GM19452 (cell line): ENCODE results near the gene BEX5.
A peak's percentile ranks its signal among the peaks of the same experiment; 100 is the strongest.
"Not testable (repeated sequence)": the region's sequence is repeated elsewhere in the genome, so short reads cannot be mapped to it uniquely, and the experiment has no call there.

Experiments used
- ATAC-seq: cut with Tn5 transposase; IDR thresholded peaks from one replicate; pipeline ENCODE4 v1.9.1; 2021; ENCODE audit not compliant: unreplicated experiment

BEX5 gene

DNA sequence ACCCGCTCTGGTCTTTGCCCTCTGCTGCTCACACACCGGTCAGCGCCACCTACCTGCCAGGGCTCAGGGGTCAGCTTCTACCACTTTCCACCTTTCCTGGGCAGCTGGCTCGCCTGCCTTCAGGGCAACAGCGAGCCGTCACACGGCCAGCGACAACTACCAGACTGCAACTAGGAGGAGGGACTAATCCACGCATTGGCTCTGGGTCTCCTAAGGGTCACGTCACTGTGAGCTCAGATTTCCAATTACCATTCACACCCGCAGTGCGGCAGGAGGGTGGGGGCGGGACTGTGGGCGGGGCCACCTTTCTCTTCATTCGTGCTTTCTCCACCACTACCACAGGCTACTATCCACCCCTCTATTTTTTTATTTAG, at the start of gene BEX5:
Gene BEX5 (minus strand): TSS at position 172 of the 374 bp plus-strand sequence. CDS start 1,712 bp downstream, outside the sequence.
- peak; percentile 95 for ATAC-seq

DNA sequence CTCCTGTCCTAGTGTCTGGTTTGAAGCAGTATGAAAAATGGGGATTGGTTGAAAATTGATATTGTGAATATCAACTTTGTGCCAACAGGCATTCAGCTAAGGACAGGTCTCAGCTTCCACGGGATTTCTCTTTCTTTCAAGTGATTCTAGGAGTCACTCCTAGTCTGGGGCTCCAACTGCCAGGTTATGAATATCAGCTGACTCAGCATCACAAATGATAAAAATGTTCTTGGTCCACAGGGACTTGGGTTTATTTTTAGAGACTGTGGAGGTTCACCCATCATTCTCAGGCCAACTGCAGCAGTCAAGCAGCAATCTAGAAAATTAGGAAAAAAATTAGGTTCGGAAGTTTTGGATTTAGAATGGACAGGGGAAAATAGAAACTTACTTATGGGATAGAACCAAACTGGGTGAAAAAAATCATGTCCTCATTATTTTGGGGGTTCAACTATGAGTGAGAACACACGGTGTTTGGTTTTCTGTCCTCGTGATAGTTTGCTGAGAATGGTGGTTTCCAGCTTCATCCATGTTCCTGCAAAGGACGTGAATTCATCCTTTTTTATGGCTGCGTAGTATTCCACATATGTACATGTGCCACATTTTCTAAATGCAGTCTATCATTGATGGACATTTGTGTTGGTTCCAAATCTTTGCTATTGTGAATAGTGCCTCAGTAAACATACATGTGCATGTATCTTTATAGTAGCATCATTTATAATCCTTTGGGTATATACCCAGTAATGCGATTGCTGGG, 30.4 kb upstream of the BEX5 start:
- ATAC-seq, result no peak

DNA sequence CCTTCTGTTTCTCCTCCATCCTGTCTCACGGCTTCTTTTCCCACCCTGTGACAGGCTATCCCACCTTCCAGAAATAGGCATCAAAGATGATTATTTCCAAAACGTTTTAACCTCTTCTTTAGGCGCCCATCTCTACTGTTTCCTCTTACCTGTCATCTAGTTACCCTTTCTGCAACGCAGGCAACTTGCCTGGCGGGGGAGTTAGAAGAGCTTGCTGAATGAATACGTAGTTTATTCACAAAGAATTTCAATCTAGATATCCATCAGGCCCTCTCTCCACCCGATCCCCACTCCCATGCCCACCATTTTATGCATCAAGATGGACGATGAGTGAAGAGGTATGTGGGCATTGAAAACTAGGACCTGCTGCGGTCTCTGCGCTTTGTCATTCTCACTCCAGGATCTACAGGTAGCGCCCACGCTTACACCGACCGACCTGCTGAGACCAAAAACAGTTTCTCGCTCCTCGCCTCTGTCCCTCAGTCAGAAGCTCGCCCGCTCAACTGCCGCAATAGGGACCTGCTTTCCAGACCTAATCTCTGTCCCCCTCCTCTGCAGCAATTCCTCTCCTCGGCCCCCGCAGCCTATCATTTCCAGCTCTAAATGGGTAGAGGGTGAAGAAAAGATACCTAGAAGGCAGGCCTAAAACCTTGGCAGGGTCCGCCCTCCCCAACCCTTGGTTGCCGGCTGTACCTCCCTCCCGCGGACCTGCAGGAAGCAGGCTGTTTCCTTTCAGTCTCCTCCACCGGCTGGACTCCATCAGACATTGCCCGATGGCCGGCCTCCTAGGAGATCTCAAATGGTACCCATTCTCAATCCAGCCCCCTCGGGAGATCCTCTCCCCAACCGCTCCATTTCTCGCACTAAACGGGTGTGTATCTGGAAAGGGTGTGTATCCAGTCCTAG, 624 bp downstream of the BEX5 start:
- ATAC-seq, result peak; percentile 26

DNA sequence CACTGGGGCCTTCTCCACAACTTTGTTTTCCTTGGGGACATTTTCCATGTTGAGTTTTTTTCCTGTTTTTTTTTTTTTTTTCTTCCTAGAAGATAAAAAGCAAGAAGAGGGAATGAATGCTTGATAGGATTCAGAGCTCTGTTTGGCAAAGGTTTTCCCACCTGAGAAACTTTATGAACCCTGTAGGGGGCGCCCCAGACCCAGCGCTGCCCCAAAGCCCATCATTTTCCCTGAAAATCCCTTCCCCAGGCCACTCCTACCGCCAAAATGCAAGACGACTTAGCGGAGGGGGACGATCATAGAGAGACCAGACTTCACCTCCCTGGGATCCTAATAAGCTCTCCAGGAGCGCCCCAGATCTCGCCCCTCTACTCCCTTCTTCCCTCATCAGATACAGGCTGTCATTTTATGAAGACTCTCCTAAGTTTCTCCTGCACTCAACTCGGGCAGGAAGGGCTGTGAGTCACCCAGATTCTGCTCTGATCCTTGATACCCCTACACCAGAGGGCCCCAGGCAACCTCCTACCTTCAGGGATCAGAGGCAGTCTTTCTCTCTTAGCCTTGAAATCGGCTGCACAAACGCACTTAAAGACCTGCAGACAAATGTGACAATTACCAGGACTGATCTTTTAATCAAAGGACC, 1.4 kb downstream of the BEX5 start:
- no peak for ATAC-seq

DNA sequence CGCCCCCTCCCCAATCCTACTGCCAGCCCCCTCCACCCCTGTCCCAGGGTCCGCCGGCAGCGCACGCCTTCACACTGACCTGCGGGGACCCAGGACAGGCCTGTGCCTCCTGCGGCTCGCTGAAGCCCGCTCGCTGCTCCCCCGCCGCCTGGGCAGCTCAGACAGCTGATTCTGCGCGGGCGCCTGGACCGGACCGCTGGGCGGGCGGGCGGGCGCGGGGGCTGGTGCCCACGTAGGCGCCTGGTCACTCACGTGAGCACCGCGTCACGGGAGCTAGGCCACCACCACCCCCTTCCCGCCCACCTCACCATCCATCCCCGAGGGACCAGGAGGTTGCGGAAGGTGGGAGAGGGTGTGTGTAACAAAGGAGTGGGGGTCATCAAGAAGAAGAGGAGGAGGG, 13.5 kb downstream of the BEX5 start, which contains the start of gene TCEAL6:
Gene TCEAL6 (minus strand): TSS at position 208 of the 400 bp plus-strand sequence.
- ATAC-seq, result not testable (repeated sequence)

DNA sequence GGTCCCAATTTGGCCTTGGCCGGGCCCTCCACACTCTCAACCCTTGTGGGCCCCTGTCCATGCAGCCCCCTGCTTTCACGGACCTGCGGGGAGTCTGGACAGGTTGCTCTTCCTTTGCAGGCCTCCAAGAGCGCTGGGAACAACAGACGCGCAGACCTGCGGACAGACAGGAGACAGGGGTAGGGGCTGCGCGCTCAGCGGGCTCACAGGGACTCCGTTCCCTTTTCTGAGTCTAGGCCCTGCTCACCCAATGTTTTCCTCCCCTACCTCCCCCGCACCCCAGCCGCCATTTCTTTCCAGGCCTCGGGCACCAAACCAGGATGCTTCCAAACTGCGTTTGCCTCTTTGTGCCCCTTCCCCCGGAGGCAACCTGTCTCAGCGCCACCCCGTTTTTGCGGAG, 14.1 kb downstream of the BEX5 start:
- not testable (repeated sequence) for ATAC-seq

DNA sequence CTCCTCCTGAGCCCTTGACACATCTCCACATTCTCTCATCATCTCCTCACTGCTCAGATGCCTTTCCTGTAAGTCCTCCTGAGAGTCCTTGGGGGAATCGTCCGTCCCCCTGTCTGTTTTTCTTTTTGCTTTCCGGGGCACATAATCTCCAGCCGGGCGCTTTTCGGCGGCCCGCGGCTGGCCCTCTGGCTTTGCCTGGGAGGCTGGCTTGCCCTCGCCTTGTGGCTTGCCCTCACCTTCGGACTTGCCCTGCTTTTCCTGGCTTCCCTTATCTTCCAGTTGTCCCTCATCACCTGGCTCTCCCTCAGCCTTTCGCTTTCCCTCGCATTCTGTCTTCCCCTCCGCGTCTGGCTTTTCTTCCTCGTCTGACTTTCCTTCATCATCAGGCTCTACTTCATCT, 14.9 kb downstream of the BEX5 start:
- not testable (repeated sequence) for ATAC-seq

DNA sequence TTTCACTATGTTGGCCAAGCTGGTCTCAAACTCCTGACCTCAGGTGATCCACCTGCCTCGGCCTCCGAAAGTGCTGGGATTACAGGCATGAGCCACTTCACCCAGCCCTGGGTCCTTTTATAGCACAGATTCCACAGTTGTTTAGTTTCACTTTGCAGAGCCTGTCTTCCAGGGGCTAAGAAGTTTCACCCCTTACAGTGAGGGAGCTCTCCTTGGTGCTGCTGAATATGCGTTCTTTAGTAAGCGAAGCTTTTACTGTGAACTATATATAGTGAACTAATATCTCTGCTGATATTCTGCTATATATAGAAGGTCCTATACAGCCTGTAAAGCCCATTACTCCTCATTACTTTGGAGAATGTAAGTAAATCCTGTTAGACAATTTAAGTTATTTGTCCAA, 17.7 kb downstream of the BEX5 start:
- no peak for ATAC-seq

DNA sequence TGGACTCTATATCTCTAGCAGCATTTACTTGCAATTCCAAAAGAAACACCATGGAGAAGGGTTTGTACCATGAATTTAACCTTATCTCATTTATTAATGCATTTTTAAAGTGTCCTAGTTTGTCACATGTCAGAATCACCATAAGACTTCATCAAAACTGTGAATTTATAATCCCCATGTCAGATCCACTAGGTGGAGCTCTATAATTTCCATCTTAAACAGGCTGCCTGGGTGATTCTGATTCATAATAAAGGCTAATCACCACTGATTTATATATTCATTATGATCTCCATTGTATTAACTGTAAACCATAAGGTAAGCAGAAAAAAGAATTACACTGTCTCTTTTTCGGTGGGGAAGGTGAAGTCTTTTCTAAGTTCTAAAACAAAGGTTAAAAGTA, 26.3 kb downstream of the BEX5 start:
- ATAC-seq, result no peak

DNA sequence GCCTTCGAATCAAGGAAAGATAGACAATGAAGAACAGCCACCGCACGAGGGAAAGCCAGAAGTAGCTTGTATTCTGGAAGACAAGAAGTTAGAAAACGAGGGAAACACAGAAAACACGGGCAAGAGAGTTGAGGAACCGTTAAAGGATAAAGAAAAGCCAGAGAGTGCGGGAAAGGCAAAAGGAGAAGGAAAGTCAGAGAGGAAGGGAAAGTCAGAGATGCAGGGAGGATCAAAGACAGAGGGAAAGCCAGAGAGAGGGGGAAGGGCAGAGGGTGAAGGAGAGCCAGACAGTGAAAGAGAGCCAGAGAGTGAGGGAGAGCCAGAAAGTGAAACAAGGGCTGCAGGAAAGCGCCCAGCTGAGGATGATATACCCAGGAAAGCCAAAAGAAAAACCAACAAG, 28.9 kb downstream of the BEX5 start:
- no peak for ATAC-seq

DNA sequence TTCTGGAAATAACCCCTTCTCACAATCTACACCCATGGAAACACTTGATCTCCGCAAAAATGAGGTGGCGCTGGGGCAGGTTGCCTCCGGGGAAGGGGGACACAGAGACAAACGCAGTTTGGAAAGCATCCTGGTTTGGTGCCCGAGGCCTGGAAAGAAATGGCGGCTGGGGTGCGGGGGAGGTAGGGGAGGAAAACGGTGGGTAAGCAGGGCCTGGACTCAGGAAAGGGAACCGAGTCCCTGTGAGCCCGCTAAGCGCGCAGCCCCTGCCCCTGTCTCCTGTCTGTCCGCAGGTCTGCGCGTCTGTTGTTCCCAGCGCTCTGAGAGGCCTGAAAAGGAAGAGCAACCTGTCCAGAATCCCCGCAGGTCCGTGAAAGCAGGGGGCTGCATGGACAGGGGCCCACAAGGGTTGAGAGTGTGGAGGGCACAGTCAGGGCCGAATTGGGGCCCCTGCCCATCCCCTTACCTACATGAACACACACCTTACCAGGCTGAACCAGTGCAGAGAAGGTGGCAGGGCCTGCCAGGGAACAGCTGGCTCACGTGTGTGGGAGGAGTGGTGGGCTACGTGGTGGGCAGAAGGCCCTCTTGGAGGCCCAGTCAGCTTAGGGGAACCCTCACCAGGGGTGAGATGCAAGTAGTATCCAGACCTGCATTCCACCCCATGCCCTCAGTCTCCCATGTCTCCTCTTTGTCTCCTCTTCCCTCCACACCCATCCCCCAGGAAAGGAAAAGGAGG, 29.5 kb downstream of the BEX5 start:
- not testable (repeated sequence) for ATAC-seq

DNA sequence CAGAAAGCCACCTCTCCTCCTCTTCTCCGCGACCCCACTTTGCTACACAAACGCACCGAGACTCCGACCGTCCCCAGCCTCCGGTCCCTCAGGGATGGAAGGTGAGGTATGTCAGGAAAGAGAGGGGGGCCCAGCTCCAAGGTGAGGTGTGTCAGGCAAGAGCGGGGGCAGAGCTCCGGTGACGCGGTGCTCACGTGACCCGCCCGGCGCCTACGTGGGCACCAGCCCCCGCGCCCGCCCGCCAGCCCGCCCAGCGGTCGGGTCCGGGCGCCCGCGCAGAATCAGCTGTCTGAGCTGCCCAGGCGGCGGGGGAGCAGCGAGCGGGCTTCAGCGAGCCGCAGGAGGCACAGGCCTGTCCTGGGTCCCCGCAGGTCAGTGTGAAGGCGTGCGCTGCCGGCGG, 30.3 kb downstream of the BEX5 start, which contains the start of gene TCEAL2:
Gene TCEAL2 (plus strand): TSS at position 244 of the 400 bp plus-strand sequence. CDS start 1,152 bp downstream, outside the sequence.
- ATAC-seq, result not testable (repeated sequence)

DNA sequence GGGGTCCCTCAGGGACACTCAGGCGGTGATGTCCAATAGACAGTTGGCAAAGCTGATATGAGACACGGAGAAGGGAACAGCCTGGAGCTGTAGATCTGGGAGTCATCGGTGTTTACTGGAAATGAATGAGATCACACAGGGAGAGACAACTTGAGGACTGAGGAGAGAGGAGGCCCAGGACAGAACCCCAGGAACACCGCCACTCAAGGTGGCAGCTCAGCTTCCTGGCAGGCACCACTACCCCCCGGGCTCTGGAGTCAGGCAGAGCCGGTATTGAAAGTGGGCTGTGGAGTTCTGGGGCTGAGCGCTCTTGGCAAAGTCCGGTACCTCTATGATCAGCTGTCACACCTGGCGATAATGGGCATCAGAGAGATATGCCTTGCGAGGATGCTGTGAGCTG, 30.8 kb downstream of the BEX5 start:
- ATAC-seq, result not testable (repeated sequence)

DNA sequence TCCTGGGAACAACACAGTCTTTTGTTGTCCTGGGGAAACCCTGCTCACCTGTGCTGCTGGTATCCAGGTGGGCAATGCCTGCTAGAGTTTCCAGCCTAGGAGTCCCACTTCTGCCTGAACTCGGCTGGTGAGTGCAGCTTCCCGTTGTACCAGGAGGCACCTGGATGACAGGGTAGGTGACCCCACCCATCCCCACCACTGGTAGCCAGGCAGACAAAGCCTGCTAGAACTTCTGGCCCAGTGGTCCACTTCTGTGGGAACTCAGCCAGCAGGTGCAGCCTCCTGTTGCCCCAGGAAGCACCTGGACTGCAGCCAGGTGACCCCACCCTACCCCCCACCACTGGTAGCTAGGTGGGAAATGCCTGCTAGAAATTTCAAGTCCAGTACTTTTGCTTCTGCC, 40.0 kb downstream of the BEX5 start:
- ATAC-seq, result no peak

DNA sequence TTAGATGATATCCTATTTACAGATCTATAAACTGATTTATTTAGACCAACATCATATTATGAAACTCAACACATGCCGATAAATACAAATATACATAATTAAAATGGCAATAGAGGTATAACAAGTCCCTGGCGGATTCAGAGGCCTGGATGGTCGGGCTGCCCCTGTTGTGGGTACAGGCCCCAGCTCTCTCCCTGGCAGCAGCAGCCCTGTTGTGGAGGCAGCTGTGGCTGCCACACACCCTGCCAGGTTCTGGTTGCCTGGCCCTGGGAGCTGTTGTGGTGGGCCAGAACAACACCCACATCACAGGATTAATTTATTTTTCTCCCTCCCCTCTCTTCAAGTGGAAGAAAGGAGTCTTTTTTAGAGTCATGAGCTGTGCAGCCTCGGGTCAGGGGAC, 42.4 kb downstream of the BEX5 start:
- no peak for ATAC-seq
